AG10803 (cell line): ENCODE results near the gene CRTAC1.

Experiments
- DNase-seq: peaks from one replicate; pipeline ENCODE4 v3.0.0; 2010; ENCODE audit warnings: low read depth
- H3K4me3 ChIP-seq: 2 replicates; pipeline ENCODE4 v1.5.1; 2011; ENCODE audit warnings: mild to moderate bottlenecking, low read length, control low read depth
- CTCF ChIP-seq: conservative IDR thresholded peaks from 2 replicates; pipeline ENCODE4 v1.5.1; 2011; ENCODE audit warnings: mild to moderate bottlenecking, low read length, control low read depth, inconsistent platforms

The CRTAC1 gene

GRCh38 chr10:97821308-97822038 lies 208.9 kb downstream of the CRTAC1 start:
- H3K4me3 ChIP-seq: no peak overlapping the region
- no peak for TF ChIP-seq CTCF
- no peak for DNase-seq

- no peak overlapping the region for H3K4me3 ChIP-seq
- DNase-seq: no peak
- no peak for TF ChIP-seq CTCF
Measured at GRCh38 chr10:97820096-97820704, 210.2 kb downstream of the CRTAC1 start.

GRCh38 chr10:97818572-97818971 lies 211.8 kb downstream of the CRTAC1 start:
- no peak overlapping the region for H3K4me3 ChIP-seq
- no peak for TF ChIP-seq CTCF
- no peak for DNase-seq

GRCh38 chr10:97816609-97817008 lies 213.8 kb downstream of the CRTAC1 start:
- H3K4me3 ChIP-seq: no peak overlapping the region
- no peak for DNase-seq
- no peak for TF ChIP-seq CTCF
